ENCODE results near the gene PACS1. TPM values are rescaled to one million over a fixed set of nuclear protein-coding genes. Genes with fewer than 3 reads are reported as not detected.
"Not testable (repeated sequence)": the region's sequence is repeated elsewhere in the genome, so short reads cannot be mapped to it uniquely, and the experiment has no call there.

PACS1 gene
- polyA plus RNA-seq, 3 donors = 8.1 to 36.8 (median 12.4) TPM

DNA sequence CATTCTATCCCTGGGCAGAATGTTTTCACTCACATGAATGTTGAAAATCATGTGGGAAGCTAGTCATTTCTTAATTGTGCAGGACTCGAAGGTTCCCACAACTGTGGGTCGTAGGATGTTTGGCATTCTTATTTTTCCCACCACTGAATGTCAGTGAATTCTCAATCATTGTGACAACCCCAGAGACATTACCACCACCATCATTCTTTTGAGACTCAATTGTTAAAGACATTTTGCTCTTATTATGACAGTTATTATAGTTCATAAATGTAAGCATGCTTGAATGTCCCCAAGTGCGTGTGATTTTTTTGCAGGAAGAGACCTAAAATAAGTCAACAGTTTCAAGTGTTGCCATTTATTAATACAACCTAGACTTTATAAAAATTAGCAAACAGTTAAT lies 19.0 kb downstream of the PACS1 start:
- WGBS (ENCODE audit: insufficient coverage) = no CpG with 5 or more reads among the region's 3 CpGs
- peaks cover 5 to 9% of the 10 kb centered on the region in 2 donors for H3K36me3 Mint-ChIP-seq
- H3K27me3 Mint-ChIP-seq (ENCODE audit: low read depth in 3 of 3) = no peaks in the 10 kb centered on the region
- Histone ChIP-seq H4K20me1 (ENCODE audit: insufficient read depth, low read length) (peaks cover 18% of the 10 kb centered on the region), H3K9me3 (replicated peaks in 1 of 2; ENCODE audit: control insufficient read depth in 1 of 2, insufficient read depth in 1 of 2, low read length in 2 of 2) (no peaks in the 10 kb centered on the region), H3K4me2 (replicated peaks; ENCODE audit: extremely low read depth, low read length, poor library complexity, severe bottlenecking) (no peak overlapping the region), H3K27me3 (ENCODE audit: control insufficient read depth in 2 of 2, insufficient read depth in 2 of 2, low read length in 2 of 2) (no peaks in the 10 kb centered on the region), H3K4me1 (ENCODE audit: control insufficient read depth in 1 of 2, insufficient read depth in 2 of 2, low read length in 2 of 2) (peaks cover 0 to under 1% of the 10 kb centered on the region in 2 donors), H3K27ac (ENCODE audit: low read depth in 1 of 2, low read length in 2 of 2) (no peak overlapping the region), H2AFZ (ENCODE audit: insufficient read depth, low read depth, low read length, poor library complexity, severe bottlenecking) (no peak overlapping the region), H3K79me2 (ENCODE audit: insufficient read depth, low read length) (peaks cover 61% of the 10 kb centered on the region), H3K36me3 (replicated peaks in 1 of 2; ENCODE audit: control insufficient read depth in 1 of 2, insufficient read depth in 2 of 2, low read length in 2 of 2) (no peaks in the 10 kb centered on the region), H3K9ac (ENCODE audit: insufficient read depth, low read length, poor library complexity, severe bottlenecking) (no peak overlapping the region), H3K4me3 (replicated peaks in 1 of 3; ENCODE audit: low read depth in 2 of 3, low read length in 3 of 3) (no peak overlapping the region)
- DNase-seq = no peak
- no peak overlapping the region for H3K4me3 Mint-ChIP-seq
- H3K9me3 Mint-ChIP-seq = no peaks in the 10 kb centered on the region
- intact Hi-C loops (cut with micrococcal nuclease) = no loop called here
- H3K27ac Mint-ChIP-seq = no peak overlapping the region
- H3K4me1 Mint-ChIP-seq = peaks cover 12% of the 10 kb centered on the region
- TF ChIP-seq, protein P1, sequence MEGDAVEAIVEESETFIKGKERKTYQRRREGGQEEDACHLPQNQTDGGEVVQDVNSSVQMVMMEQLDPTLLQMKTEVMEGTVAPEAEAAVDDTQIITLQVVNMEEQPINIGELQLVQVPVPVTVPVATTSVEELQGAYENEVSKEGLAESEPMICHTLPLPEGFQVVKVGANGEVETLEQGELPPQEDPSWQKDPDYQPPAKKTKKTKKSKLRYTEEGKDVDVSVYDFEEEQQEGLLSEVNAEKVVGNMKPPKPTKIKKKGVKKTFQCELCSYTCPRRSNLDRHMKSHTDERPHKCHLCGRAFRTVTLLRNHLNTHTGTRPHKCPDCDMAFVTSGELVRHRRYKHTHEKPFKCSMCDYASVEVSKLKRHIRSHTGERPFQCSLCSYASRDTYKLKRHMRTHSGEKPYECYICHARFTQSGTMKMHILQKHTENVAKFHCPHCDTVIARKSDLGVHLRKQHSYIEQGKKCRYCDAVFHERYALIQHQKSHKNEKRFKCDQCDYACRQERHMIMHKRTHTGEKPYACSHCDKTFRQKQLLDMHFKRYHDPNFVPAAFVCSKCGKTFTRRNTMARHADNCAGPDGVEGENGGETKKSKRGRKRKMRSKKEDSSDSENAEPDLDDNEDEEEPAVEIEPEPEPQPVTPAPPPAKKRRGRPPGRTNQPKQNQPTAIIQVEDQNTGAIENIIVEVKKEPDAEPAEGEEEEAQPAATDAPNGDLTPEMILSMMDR (IDR thresholded peaks at IDR 0.05) = no peak

DNA sequence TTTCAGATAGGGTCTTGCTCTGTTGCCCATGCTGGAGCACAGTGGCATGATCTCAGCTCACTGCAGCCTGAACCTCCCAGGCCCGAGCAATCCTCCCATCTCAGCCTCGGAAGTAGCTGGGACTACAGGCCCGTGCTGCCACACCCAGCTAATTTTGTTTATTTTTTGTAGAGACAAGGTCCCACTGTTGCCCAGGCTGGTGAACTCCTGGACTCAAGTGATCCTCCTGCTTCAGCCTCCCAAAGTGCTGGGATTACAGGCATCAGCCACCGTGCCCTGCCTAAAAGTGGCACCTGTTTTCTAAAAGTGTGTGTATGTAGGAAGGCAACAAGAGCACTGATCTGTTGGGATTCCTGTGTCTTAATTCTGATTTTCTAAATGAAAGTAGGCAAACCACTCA lies 20.2 kb downstream of the PACS1 start:
- H3K79me2 ChIP-seq (ENCODE audit: insufficient read depth, low read length) = peaks cover 49% of the 10 kb centered on the region
- WGBS (ENCODE audit: insufficient coverage) = 100% methylated on average over 2 of the region's 4 CpGs
- peak overlapping the region in 1 of 7 donors; percentile 69 for H3K27ac Mint-ChIP-seq

GRCh38 chr11:66092125-66092524 lies 22.1 kb downstream of the PACS1 start:
- H3K27me3 ChIP-seq (ENCODE audit: control insufficient read depth in 2 of 2, insufficient read depth in 2 of 2, low read length in 2 of 2); DNase-seq; H3K4me2 ChIP-seq (replicated peaks; ENCODE audit: extremely low read depth, low read length, poor library complexity, severe bottlenecking); H3K4me3 ChIP-seq (replicated peaks in 1 of 3; ENCODE audit: low read depth in 2 of 3, low read length in 3 of 3); H3K9me3 ChIP-seq (replicated peaks in 1 of 2; ENCODE audit: control insufficient read depth in 1 of 2, insufficient read depth in 1 of 2, low read length in 2 of 2); H3K36me3 ChIP-seq (replicated peaks in 1 of 2; ENCODE audit: control insufficient read depth in 1 of 2, insufficient read depth in 2 of 2, low read length in 2 of 2); H3K4me1 Mint-ChIP-seq; H3K9ac ChIP-seq (ENCODE audit: insufficient read depth, low read length, poor library complexity, severe bottlenecking); H3K4me1 ChIP-seq (ENCODE audit: control insufficient read depth in 1 of 2, insufficient read depth in 2 of 2, low read length in 2 of 2); H3K9me3 Mint-ChIP-seq; H3K36me3 Mint-ChIP-seq; H3K27me3 Mint-ChIP-seq (ENCODE audit: low read depth in 3 of 3); intact Hi-C loops (cut with micrococcal nuclease); H2AFZ ChIP-seq (ENCODE audit: insufficient read depth, low read depth, low read length, poor library complexity, severe bottlenecking); H3K27ac Mint-ChIP-seq; H3K27ac ChIP-seq (ENCODE audit: low read depth in 1 of 2, low read length in 2 of 2); H3K4me3 Mint-ChIP-seq: not testable (repeated sequence)
- peaks cover 41% of the 10 kb centered on the region for H3K79me2 ChIP-seq (ENCODE audit: insufficient read depth, low read length)
- peaks cover 21% of the 10 kb centered on the region for H4K20me1 ChIP-seq (ENCODE audit: insufficient read depth, low read length)
- WGBS (ENCODE audit: insufficient coverage) = no CpG with 5 or more reads among the region's 2 CpGs

More for the DNA sequence above, 20.2 kb downstream of the PACS1 start:
- no peak for DNase-seq
- Mint-ChIP-seq H3K4me1 (peaks cover 8% of the 10 kb centered on the region), H3K9me3 (no peaks in the 10 kb centered on the region), H3K4me3 (no peak overlapping the region), H3K36me3 (peaks cover 4 to 9% of the 10 kb centered on the region in 2 donors), H3K27me3 (ENCODE audit: low read depth in 3 of 3) (no peaks in the 10 kb centered on the region)
- H3K27ac ChIP-seq (ENCODE audit: low read depth in 1 of 2, low read length in 2 of 2) = no peak overlapping the region
- no peak overlapping the region for H3K4me3 ChIP-seq (replicated peaks in 1 of 3; ENCODE audit: low read depth in 2 of 3, low read length in 3 of 3)
- H3K4me1 ChIP-seq (ENCODE audit: control insufficient read depth in 1 of 2, insufficient read depth in 2 of 2, low read length in 2 of 2) = no peaks in the 10 kb centered on the region
- peaks cover 18% of the 10 kb centered on the region for H4K20me1 ChIP-seq (ENCODE audit: insufficient read depth, low read length)
- no peaks in the 10 kb centered on the region for H3K36me3 ChIP-seq (replicated peaks in 1 of 2; ENCODE audit: control insufficient read depth in 1 of 2, insufficient read depth in 2 of 2, low read length in 2 of 2)
- no peaks in the 10 kb centered on the region for H3K27me3 ChIP-seq (ENCODE audit: control insufficient read depth in 2 of 2, insufficient read depth in 2 of 2, low read length in 2 of 2)
- TF ChIP-seq, protein P1 (IDR thresholded peaks at IDR 0.05) = no peak
- H2AFZ ChIP-seq (ENCODE audit: insufficient read depth, low read depth, low read length, poor library complexity, severe bottlenecking) = no peak overlapping the region
- no peaks in the 10 kb centered on the region for H3K9me3 ChIP-seq (replicated peaks in 1 of 2; ENCODE audit: control insufficient read depth in 1 of 2, insufficient read depth in 1 of 2, low read length in 2 of 2)
- intact Hi-C loops (cut with micrococcal nuclease) = no loop called here
- H3K9ac ChIP-seq (ENCODE audit: insufficient read depth, low read length, poor library complexity, severe bottlenecking) = no peak overlapping the region
- no peak overlapping the region for H3K4me2 ChIP-seq (replicated peaks; ENCODE audit: extremely low read depth, low read length, poor library complexity, severe bottlenecking)
